Ishikawa (cell line): ENCODE measurements around the gene TBC1D20.

Source experiments
- CEBPB ChIP-seq: IDR thresholded peaks from 2 replicates; pipeline ENCODE4 v1.6.1; 2012
- EP300 ChIP-seq: IDR thresholded peaks from 2 replicates; pipeline ENCODE4 v1.6.1; 2012; ENCODE audit warnings: borderline replicate concordance
- FOXM1 ChIP-seq: IDR thresholded peaks from 2 replicates; pipeline ENCODE4 v1.6.1; 2012; ENCODE audit warnings: low read depth, borderline replicate concordance
- MAX ChIP-seq: IDR thresholded peaks from 2 replicates; pipeline ENCODE4 v1.6.1; 2012
- RAD21 ChIP-seq: IDR thresholded peaks from 2 replicates; pipeline ENCODE4 v1.6.1; 2012; ENCODE audit warnings: low read depth
- REST ChIP-seq: IDR thresholded peaks from 2 replicates; pipeline ENCODE4 v1.6.1; 2012; ENCODE audit warnings: low read depth, mild to moderate bottlenecking
- TAF1 ChIP-seq: IDR thresholded peaks from 2 replicates; pipeline ENCODE4 v1.6.1; 2012; ENCODE audit warnings: low read depth, mild to moderate bottlenecking
- TCF12 ChIP-seq: IDR thresholded peaks from 2 replicates; pipeline ENCODE4 v1.6.1; 2012; ENCODE audit warnings: low read depth
- TEAD4 ChIP-seq: IDR thresholded peaks from 2 replicates; pipeline ENCODE4 v1.6.1; 2012
- USF1 ChIP-seq: IDR thresholded peaks from 2 replicates; pipeline ENCODE4 v1.6.1; 2012

- TF ChIP-seq REST = no peak
- TF ChIP-seq RAD21 = no peak
- no peak for TF ChIP-seq MAX
- TF ChIP-seq USF1 = no peak
- no peak for TF ChIP-seq CEBPB
- TF ChIP-seq TAF1 = no peak
- TF ChIP-seq FOXM1 = no peak
- TF ChIP-seq TEAD4 = no peak
- TF ChIP-seq EP300 = no peak
- no peak for TF ChIP-seq TCF12
Measured at GRCh38 chr20:400128-400453, 62.2 kb downstream of the TBC1D20 start.
